CD4-positive, alpha-beta T cell treated with Interleukin-6 for 4 hours (primary cell): ENCODE results near the gene GDPD3.

Source experiments
- DNase-seq: peaks from one replicate; pipeline ENCODE4 v3.0.0-alpha.2; 2020; ENCODE audit warnings: mixed read lengths

GDPD3 gene

DNA sequence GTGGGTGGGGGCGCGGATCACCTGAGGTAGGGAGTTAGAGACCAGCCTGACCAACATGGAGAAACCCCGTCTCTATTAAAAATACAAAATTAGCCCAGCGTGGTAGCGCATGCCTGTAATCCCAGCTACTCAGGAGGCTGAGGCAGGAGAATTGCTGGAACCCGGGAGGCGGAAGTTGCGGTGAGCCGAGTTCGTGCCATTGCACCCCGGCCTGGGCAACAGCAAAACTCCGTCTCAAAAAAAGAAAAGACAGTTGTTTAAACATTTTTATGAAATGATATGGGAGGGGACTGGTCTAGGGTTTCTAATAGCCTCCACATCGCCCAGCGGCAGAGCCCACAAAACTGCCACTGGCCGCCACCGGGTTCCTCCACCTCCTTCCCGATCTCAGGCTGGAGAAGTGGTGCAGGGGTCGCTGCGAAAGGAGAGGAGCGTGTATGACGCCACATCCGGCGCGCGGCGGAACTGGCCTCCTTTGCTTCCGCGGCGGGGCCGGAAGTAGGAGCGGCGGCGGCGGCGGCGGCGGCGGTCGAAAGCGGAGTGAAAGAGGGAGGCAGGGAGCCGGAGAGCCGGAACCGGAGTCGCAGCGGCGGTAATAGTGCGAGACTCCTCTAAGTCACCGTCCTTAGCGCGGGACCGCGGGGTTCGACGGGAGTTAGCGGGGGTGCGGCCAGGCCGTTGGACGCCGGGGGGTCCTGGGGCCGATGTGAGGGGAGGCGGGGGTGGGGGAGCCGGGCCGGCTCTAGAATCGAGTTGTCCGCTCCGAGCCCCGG, 37.6 kb downstream of the GDPD3 start, which contains the start of gene PPP4C:
Gene PPP4C, plus strand, starts transcription at position 492 of the 773 bp plus-strand sequence. CDS start 384 bp downstream, outside the sequence.
- peak; percentile 91 for DNase-seq

DNA sequence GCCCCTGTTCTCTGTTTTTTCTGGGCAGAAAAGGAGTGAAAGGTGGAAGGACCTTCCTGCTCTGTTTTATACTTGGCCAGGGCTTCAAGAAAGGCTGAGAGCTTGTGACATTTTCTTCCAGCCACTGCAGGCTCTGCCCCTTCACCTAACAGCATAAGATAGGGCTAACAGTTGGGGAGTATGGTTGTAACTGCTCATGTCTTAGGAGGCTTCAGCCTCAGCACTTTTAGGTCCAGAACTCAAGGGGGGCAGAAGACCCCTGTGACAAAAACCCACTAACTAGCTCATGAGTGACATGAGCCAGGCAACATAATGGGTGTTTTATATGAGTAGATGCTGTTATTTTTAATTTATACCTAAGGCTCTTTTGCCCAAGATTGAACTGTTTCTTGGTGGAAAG, 42.8 kb downstream of the GDPD3 start:
- DNase-seq: no peak

DNA sequence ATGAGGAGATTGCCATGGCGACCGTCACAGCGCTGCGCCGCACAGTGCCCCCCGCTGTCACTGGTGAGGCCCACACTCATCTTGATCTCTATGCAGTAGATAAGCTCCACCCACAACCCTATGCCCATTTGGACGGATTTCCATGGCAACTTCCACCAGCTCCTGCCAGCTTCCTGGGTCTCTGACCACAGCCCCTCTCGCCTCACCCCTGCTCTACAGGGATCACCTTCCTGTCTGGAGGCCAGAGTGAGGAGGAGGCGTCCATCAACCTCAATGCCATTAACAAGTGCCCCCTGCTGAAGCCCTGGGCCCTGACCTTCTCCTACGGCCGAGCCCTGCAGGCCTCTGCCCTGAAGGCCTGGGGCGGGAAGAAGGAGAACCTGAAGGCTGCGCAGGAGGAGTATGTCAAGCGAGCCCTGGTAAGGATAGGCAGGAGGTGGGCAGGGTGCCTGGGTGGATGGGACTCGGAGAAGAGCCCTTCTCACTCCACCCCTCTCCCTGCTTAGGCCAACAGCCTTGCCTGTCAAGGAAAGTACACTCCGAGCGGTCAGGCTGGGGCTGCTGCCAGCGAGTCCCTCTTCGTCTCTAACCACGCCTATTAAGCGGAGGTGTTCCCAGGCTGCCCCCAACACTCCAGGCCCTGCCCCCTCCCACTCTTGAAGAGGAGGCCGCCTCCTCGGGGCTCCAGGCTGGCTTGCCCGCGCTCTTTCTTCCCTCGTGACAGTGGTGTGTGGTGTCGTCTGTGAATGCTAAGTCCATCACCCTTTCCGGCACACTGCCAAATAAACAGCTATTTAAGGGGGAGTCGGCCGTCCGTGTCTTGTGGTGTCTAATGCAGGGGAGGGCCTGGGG, 43.5 kb downstream of the GDPD3 start:
- no peak for DNase-seq

- DNase-seq: peak; percentile 56
Measured at GRCh38 chr16:30068750-30069610, 44.4 kb downstream of the GDPD3 start.

DNA sequence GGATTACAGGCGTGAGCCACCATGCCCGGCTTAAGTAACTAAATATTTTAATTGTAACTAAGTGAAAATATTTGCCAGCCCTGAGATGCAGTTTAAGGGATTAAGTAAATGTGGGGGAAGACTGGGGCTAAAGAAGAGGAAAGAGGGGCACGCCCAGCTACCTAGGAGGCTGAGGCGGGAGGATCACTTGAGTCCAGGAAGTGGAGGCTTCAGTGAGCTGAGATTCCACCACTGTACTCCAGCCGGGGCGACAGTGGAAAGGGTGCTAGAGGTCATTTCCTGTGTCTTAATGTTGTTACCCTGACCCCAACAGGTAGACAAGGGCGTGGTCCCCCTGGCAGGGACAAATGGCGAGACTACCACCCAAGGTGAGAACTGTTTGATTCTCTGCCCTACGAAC, 45.0 kb downstream of the GDPD3 start:
- no peak for DNase-seq

GRCh38 chr16:30067584-30067916, 45.8 kb downstream of the GDPD3 start:
- DNase-seq: no peak

DNA sequence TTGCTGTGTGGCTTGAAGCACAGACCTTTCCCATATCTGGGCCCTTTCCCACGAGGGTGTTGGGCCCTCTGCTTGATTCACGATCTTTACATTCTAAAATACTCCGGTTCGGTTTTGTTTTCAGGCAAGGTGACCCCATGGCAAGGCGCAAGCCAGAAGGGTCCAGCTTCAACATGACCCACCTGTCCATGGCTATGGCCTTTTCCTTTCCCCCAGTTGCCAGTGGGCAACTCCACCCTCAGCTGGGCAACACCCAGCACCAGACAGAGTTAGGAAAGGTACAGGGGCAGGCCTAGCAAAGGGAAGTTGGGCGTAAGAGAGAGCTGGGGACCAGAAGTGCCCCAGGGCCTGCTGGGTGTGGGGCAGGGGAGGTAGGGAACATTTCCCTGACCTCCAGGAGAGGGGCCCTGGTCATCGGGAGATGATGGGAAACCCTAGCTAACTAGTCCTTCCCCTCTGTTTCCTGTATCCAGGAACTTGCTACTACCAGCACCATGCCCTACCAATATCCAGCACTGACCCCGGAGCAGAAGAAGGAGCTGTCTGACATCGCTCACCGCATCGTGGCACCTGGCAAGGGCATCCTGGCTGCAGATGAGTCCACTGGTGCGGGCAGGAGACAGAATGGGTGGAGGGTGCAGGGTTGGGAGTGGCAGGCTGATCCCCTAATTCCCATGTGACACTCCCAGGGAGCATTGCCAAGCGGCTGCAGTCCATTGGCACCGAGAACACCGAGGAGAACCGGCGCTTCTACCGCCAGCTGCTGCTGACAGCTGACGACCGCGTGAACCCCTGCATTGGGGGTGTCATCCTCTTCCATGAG, 46.4 kb downstream of the GDPD3 start:
- no peak for DNase-seq

DNA sequence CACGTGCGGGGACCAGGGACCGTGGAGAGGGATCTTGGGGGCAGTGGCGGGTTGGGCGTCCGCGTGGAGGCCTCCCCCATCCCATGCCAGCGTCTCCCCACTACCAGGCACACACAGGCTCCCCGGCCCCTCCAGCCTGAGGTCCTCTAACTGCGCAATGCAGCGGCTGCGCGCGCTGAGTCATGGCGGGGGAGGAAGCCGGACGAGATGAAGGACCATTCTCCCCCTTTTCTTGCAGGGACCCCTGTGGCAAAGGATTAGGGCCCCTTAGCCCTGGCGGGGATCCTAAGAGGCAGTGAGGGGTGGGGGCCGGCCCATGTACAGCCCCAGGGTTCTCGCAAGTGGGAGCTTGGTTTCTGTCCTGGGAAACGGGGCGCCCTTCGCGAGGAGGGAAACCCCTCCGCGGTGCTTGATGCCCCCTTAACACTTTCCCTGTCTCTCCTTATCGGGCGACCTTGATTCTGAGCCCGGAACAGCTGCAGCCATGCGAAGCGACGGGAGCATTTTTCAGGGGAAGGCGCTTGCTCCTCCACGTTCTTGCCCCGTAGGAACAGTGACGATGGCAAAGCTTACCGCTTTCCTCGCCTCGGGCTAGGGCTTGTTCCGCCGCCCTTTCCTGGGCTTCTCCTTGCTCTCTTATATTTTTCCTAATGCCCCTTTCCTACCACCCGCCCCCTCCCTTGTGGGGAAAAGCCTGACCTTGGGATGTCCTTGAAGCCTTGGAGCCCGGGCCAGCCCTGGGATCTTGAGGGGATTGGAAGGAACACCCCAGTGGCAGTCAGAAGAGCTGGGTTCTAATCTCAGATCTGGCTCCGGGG, 47.2 kb downstream of the GDPD3 start:
- DNase-seq: peak; percentile 48

DNA sequence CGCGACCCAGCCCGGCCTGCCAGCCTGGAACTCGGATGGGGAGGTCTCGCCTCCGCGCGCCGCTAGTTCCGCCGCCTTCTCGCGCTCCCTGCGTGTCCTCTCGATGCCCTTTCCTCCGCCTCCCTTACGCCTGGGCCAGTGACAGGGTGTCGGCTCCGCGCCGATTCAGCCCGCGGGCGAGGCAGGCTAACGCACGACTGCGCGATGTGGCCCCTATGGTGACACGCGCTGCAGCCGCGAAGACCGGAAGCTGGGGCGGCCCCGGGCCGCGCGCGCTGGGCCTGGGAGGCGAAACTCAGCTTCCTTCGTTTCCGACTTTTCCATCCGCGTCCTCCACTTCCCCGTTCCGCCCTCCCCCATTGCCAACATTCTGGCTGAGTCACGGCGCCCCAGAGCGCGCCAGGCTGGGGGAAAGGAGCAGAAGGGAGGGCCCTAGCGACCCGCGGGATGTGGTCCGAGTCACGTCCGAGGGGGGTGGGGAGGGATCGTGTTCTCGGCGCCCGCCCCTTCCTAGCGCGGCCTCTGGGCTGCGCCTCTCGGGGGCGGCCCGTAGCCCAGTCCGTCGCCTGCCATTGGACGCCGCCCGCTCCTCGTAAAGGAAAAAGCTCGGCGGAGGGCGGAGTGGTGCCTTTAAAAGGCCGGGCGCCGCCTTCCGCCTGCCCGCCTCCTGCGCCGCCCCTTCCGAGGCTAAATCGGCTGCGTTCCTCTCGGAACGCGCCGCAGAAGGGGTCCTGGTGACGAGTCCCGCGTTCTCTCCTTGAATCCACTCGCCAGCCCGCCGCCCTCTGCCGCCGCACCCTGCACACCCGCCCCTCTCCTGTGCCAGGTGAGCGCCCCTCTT, 48.0 kb downstream of the GDPD3 start, which contains the start of gene ALDOA:
Gene ALDOA, plus strand, starts transcription at position 659 of the 841 bp plus-strand sequence. CDS start 1,138 bp downstream, outside the sequence.
- peak; percentile 97 for DNase-seq

DNA sequence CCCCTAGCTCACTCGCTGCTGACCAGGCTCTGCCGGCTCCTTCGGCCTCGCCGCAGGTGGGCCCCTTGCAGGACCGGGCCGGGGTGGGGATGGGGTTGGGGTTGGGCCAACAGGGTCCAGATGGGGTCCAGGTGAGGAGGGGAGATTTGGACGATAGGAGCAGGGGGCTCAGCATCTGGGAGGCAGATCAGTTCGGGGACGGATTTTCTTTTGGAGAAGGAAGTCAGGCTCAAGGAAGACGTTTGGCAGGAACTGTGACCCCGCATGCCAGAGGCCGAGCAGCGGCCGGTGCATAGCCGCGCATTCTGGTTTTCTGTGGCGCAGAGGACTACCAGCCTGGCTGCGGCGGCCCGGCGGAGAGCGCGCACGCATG, 48.6 kb downstream of the GDPD3 start:
- DNase-seq: no peak

DNA sequence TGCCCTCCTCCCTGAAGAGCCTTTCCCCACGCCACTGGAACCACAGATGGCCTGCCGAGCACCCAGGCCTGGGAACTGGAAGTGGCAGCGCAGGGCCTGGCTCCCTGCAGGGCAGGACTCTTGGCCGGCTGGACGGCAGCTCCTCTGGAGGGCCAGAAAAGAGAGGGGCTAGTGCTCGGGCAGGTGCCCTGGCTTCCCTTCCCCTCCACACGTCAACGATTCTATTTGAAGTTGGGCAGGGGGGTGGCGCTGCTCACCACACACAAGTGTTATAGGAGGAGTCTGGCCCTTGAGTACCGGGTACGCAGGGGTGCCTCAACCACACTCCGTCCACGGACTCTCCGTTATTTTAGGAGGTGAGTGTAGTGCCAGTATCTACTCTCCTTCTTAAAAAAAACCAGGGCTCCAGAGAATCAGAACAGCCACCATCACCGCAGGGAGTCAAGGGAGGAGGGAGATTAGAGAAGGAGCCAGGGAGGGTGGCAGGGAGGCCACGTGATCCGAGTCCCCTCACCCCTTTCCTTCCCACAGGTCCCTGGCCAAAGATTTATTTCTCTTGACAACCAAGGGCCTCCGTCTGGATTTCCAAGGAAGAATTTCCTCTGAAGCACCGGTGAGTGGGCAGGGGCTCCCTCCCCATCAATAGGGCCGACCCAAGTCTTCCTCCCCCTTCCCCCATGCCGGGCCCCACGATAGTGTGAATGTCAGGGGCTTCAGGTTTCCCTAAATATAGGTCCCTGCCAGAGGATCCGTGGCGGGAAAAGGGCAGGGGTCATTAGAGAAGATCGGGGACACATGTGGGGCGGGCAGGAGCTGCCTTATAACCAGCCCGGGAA, 49.2 kb downstream of the GDPD3 start:
- DNase-seq: peak; percentile 81

DNA sequence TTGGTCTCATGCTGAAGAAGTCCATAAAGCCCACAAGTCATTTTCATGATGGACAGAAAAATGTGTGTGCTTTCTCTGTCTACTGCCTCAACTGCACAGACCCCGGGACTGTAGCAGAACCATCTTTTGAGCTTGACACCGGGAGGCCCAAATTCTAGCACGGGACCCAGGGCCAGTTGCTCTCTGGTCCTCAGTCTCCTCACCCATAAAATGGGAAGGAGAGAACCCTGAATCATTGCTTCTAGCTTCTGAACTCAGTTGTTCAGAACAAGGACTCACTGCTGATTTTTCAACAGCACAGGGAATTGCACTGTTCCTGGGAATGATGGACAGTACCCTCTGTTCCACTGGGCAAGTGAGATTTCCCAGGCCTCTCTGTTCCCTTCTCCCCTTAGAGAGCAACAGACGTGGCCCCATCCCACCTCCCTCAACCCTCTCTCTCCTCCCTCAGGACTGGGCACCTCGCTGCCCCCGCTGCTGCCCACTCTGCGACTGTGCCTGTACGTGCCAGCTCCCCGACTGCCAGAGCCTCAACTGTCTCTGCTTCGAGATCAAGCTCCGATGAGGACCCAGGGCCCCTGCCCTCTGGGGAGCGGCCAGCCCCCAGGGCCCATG, 50.0 kb downstream of the GDPD3 start:
- DNase-seq: no peak

- no peak for DNase-seq
Measured at GRCh38 chr16:30060836-30061554, 52.3 kb downstream of the GDPD3 start.

DNA sequence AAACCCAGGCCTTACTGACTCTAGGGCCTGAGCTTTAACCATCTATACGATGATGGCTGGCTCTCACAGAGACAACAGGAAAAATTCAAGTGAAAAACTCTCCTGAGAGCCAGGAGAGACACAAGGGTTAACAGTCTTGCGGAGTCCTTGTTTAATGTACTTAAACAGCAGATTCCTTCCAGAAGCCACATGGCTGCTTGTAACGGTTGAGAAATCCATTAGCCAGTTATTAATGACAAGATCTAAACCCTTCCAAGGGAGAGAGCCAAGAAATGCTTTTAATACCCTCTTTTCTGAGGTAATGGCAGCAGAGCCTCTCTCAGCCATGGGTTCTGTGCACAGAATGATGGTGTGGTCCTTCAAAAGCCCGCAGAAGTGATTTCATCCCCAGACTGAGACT, 53.0 kb downstream of the GDPD3 start:
- no peak for DNase-seq

GRCh38 chr16:30054959-30055553, 58.3 kb downstream of the GDPD3 start:
- peak; percentile 61 for DNase-seq
